HUES64 (cell line): ENCODE results near the gene FNBP1.
"Not testable (repeated sequence)": the region's sequence is repeated elsewhere in the genome, so short reads cannot be mapped to it uniquely, and the experiment has no call there.

ENCODE experiments used
- H3K27ac ChIP-seq: 2 replicates; pipeline ENCODE4 v1.7.0; 2013; ENCODE audit warnings: low read depth, low read length, inconsistent platforms
- H3K27me3 ChIP-seq: 2 replicates; pipeline ENCODE4 v1.6.1; 2013; ENCODE audit warnings: mild to moderate bottlenecking, low read length; ENCODE audit not compliant: insufficient read depth
- H3K36me3 ChIP-seq: 2 replicates; pipeline ENCODE4 v1.6.1; 2013; ENCODE audit warnings: mild to moderate bottlenecking, low read length; ENCODE audit not compliant: insufficient read depth
- H3K4me1 ChIP-seq: 2 replicates; pipeline ENCODE4 v1.6.1; 2013; ENCODE audit warnings: mild to moderate bottlenecking, low read length, moderate library complexity; ENCODE audit not compliant: insufficient read depth
- H3K4me3 ChIP-seq: 2 replicates; pipeline ENCODE4 v1.5.1; 2013; ENCODE audit warnings: mild to moderate bottlenecking, low read length, moderate library complexity
- H3K9ac ChIP-seq: 2 replicates; pipeline ENCODE4 v1.6.1; 2013; ENCODE audit warnings: mild to moderate bottlenecking, low read depth, low read length
- H3K9me3 ChIP-seq: 2 replicates; pipeline ENCODE4 v1.6.1; 2013; ENCODE audit warnings: low read depth, low read length; ENCODE audit not compliant: insufficient read depth
- WGBS: fragments of 150-250, 120-280 bp; methylation state at CpG from one replicate; pipeline ENCODE4 v1.1.7; 2013; ENCODE audit warnings: missing lambda C conversion rate; 5-methylcytosine and 5-hydroxymethylcytosine counted together

Gene FNBP1

GRCh38 chr9:130029223-130029973, 13.6 kb downstream of the FNBP1 start:
- Histone ChIP-seq H3K4me1 (no peaks in the 10 kb centered on the region), H3K9me3 (no peaks in the 10 kb centered on the region)

GRCh38 chr9:130028493-130029222, 14.3 kb downstream of the FNBP1 start:
- Histone ChIP-seq H3K27me3 (no peaks in the 10 kb centered on the region), H3K36me3 (no peaks in the 10 kb centered on the region), H3K9me3 (no peaks in the 10 kb centered on the region), H3K4me1 (no peaks in the 10 kb centered on the region), H3K4me3 (no peak overlapping the region), H3K9ac (no peak overlapping the region), H3K27ac (no peak overlapping the region)
- WGBS: 96% methylated on average over 6 of the region's 6 CpGs

More at GRCh38 chr9:130029223-130029973, 13.6 kb downstream of the FNBP1 start:
- 95% methylated on average over 10 of the region's 10 CpGs for WGBS
- no peak overlapping the region for H3K9ac ChIP-seq
- no peaks in the 10 kb centered on the region for H3K27me3 ChIP-seq
- H3K27ac ChIP-seq: no peak overlapping the region
- no peaks in the 10 kb centered on the region for H3K36me3 ChIP-seq
- H3K4me3 ChIP-seq: no peak overlapping the region

GRCh38 chr9:130027533-130028365, 15.2 kb downstream of the FNBP1 start:
- Histone ChIP-seq H3K4me1 (no peaks in the 10 kb centered on the region), H3K9ac (no peak overlapping the region), H3K9me3 (no peaks in the 10 kb centered on the region), H3K4me3 (no peak overlapping the region), H3K27ac (no peak overlapping the region), H3K36me3 (no peaks in the 10 kb centered on the region), H3K27me3 (no peaks in the 10 kb centered on the region)
- 92% methylated on average over 8 of the region's 9 CpGs for WGBS

- Histone ChIP-seq H3K4me1 (no peaks in the 10 kb centered on the region), H3K9ac (no peak overlapping the region)
- 100% methylated on average over 2 of the region's 2 CpGs for WGBS
Measured at GRCh38 chr9:130026583-130027340, 16.2 kb downstream of the FNBP1 start.

GRCh38 chr9:130024597-130024994, 18.4 kb downstream of the FNBP1 start:
- WGBS: 90% methylated on average over 5 of the region's 5 CpGs
- Histone ChIP-seq H3K27me3 (no peaks in the 10 kb centered on the region), H3K9me3 (no peaks in the 10 kb centered on the region), H3K36me3 (no peaks in the 10 kb centered on the region), H3K27ac (no peak overlapping the region), H3K9ac (no peak overlapping the region), H3K4me3 (no peak overlapping the region), H3K4me1 (no peaks in the 10 kb centered on the region)

More at GRCh38 chr9:130026583-130027340, 16.2 kb downstream of the FNBP1 start:
- no peaks in the 10 kb centered on the region for H3K9me3 ChIP-seq
- H3K36me3 ChIP-seq: no peaks in the 10 kb centered on the region
- no peak overlapping the region for H3K27ac ChIP-seq
- H3K4me3 ChIP-seq: no peak overlapping the region
- no peaks in the 10 kb centered on the region for H3K27me3 ChIP-seq

GRCh38 chr9:130023994-130024596, 18.9 kb downstream of the FNBP1 start:
- Histone ChIP-seq H3K9ac (no peak overlapping the region), H3K4me1 (no peaks in the 10 kb centered on the region), H3K4me3 (no peak overlapping the region)

GRCh38 chr9:130023144-130023787, 19.7 kb downstream of the FNBP1 start:
- no peaks in the 10 kb centered on the region for H3K4me1 ChIP-seq
- H3K9ac ChIP-seq: no peak overlapping the region
- no peak overlapping the region for H3K4me3 ChIP-seq
- no peak overlapping the region for H3K27ac ChIP-seq
- no peaks in the 10 kb centered on the region for H3K27me3 ChIP-seq
- WGBS: 89% methylated on average over 7 of the region's 7 CpGs
- H3K36me3 ChIP-seq: no peaks in the 10 kb centered on the region
- no peaks in the 10 kb centered on the region for H3K9me3 ChIP-seq

More at GRCh38 chr9:130023994-130024596, 18.9 kb downstream of the FNBP1 start:
- Histone ChIP-seq H3K9me3 (no peaks in the 10 kb centered on the region), H3K27ac (no peak overlapping the region), H3K36me3 (no peaks in the 10 kb centered on the region), H3K27me3 (no peaks in the 10 kb centered on the region)
- WGBS: 94% methylated on average over 3 of the region's 3 CpGs

GRCh38 chr9:130022566-130023143, 20.3 kb downstream of the FNBP1 start:
- 80% methylated on average over 7 of the region's 8 CpGs for WGBS
- Histone ChIP-seq H3K36me3 (no peaks in the 10 kb centered on the region), H3K9me3 (no peaks in the 10 kb centered on the region), H3K27ac (no peak overlapping the region), H3K9ac (no peak overlapping the region), H3K27me3 (no peaks in the 10 kb centered on the region), H3K4me3 (no peak overlapping the region), H3K4me1 (no peaks in the 10 kb centered on the region)

- not testable (repeated sequence) for H3K4me1 ChIP-seq, H3K27me3 ChIP-seq, H3K9me3 ChIP-seq, H3K4me3 ChIP-seq, H3K36me3 ChIP-seq, H3K9ac ChIP-seq, H3K27ac ChIP-seq
- 99% methylated on average over 3 of the region's 3 CpGs for WGBS
Measured at GRCh38 chr9:130021842-130022241, 21.1 kb downstream of the FNBP1 start.

- H3K4me1 ChIP-seq: no peaks in the 10 kb centered on the region
- no peak overlapping the region for H3K27ac ChIP-seq
- H3K27me3 ChIP-seq: no peaks in the 10 kb centered on the region
- H3K36me3 ChIP-seq: peaks cover 2% of the 10 kb centered on the region; the same call in 1 of the 2 replicates
- H3K9ac ChIP-seq: no peak overlapping the region
- H3K9me3 ChIP-seq: peaks cover 2% of the 10 kb centered on the region; the same call in 1 of the 2 replicates
- no peak overlapping the region for H3K4me3 ChIP-seq
- WGBS: 100% methylated on average over 2 of the region's 2 CpGs
Measured at GRCh38 chr9:130021123-130021522, 21.9 kb downstream of the FNBP1 start.
